GM19468 (cell line): ENCODE results near the gene ANXA2R.

Source experiments
- ATAC-seq: cut with Tn5 transposase; IDR thresholded peaks from one replicate; pipeline ENCODE4 v1.9.1; 2021; ENCODE audit warnings: mild to moderate bottlenecking, moderate library complexity, moderate number of reproducible peaks; ENCODE audit not compliant: unreplicated experiment; ENCODE audit errors: extremely low read depth

Gene ANXA2R

GRCh38 chr5:43006424-43007202 lies 33.5 kb downstream of the ANXA2R start:
- ATAC-seq: no peak

- no peak for ATAC-seq
These were observed 35.1 kb downstream of the ANXA2R start for GRCh38 chr5:43005031-43005430.

GRCh38 chr5:43001748-43002147 lies 38.4 kb downstream of the ANXA2R start:
- ATAC-seq: no peak

GRCh38 chr5:43000914-43001313 lies 39.2 kb downstream of the ANXA2R start:
- ATAC-seq: no peak

- no peak for ATAC-seq
These were observed 39.8 kb downstream of the ANXA2R start for GRCh38 chr5:43000111-43000840.

GRCh38 chr5:42995360-42995751 lies 44.8 kb downstream of the ANXA2R start:
- ATAC-seq: no peak

- ATAC-seq: peak; percentile 61
These were observed 45.4 kb downstream of the ANXA2R start for GRCh38 chr5:42994555-42995359.

GRCh38 chr5:42994246-42994554 lies 45.9 kb downstream of the ANXA2R start:
- no peak for ATAC-seq

- ATAC-seq: no peak
These were observed 46.4 kb downstream of the ANXA2R start for GRCh38 chr5:42993516-42994245.

GRCh38 chr5:42992088-42992879 lies 47.8 kb downstream of the ANXA2R start:
- ATAC-seq: peak; percentile 16

GRCh38 chr5:42991404-42992087 lies 48.6 kb downstream of the ANXA2R start:
- ATAC-seq: peak; percentile 5

GRCh38 chr5:42990892-42991291 lies 49.2 kb downstream of the ANXA2R start:
- no peak for ATAC-seq
